Breast epithelium (tissue), 4 donors: Measurements from ENCODE around the gene CHSY1. TPM values are rescaled to one million over a fixed set of nuclear protein-coding genes. Genes with fewer than 3 reads are reported as not detected.

Source experiments
- DNase-seq, 2 donors: peaks; one replicate each; pipeline ENCODE4 v3.0.0-alpha.2; 2019; ENCODE audit warnings: low spot score in 2 of 2
- H3K27ac ChIP-seq, 2 donors: fragments of 200-600 bp; sonication (generic) in 1 of 2; one replicate each; pipeline ENCODE4 v1.5.1; 2016 to 2019; ENCODE audit warnings: mild to moderate bottlenecking in 1 of 2
- H3K27me3 ChIP-seq, 2 donors: fragments of 200-600 bp; sonication (generic) in 1 of 2; one replicate each; pipeline versions ENCODE4 v1.5.1 to v1.6.0; 2017 to 2019; ENCODE audit warnings: control low read depth in 1 of 2, mild to moderate bottlenecking in 1 of 2
- H3K36me3 ChIP-seq: fragments of 200-600 bp; one replicate; pipeline ENCODE4 v1.5.1; 2019
- H3K4me1 ChIP-seq, 2 donors: fragments of 200-600 bp; sonication (generic); one replicate each; pipeline ENCODE4 v1.5.1; 2016 to 2019; ENCODE audit warnings: control low read depth in 1 of 2
- H3K4me3 ChIP-seq, 3 donors: fragments of 200-600 bp; sonication (generic); 1 replicate in 2 of 3; 2 replicates in 1 of 3; pipeline ENCODE4 v1.5.1; 2016 to 2019; ENCODE audit warnings: mild to moderate bottlenecking in 3 of 3, moderate library complexity in 2 of 3
- H3K9me3 ChIP-seq, 2 donors: fragments of 200-600 bp; sonication (generic) in 1 of 2; one replicate each; pipeline ENCODE4 v1.5.1; 2016 to 2019; ENCODE audit warnings: control low read depth in 1 of 2
- CTCF ChIP-seq, 3 donors: fragments of 450-650 bp; IDR thresholded peaks; one replicate each; pipeline ENCODE4 v1.5.1; 2016 to 2017; ENCODE audit warnings: antibody characterized with exemption in 3 of 3, mild to moderate bottlenecking in 3 of 3, moderate library complexity in 3 of 3
- POLR2A ChIP-seq: fragments of 450-650 bp; IDR thresholded peaks from one replicate; pipeline ENCODE4 v1.6.1; 2016; ENCODE audit warnings: antibody characterized with exemption, mild to moderate bottlenecking, moderate library complexity
- POLR2AphosphoS5 ChIP-seq, 3 donors: sonication (generic); formaldehyde crosslinking; IDR thresholded peaks; one replicate each; pipeline ENCODE4 v1.6.1; 2017; ENCODE audit warnings: antibody characterized with exemption in 3 of 3
- intact Hi-C: fragments of 100-400 bp; cut with DNase I; formaldehyde crosslinking; loops from one replicate; pipeline ENCODE4 v1.15.1; 2023; ENCODE audit warnings: low total_unique reads
- total RNA-seq, 3 donors: library from RNA; depleted of rRNA; stranded (reverse); fragments of >200 nt; gene quantifications; one replicate each; pipeline ENCODE4 v1.1.0, GENCODE V29; 2016

CHSY1 gene
- total RNA-seq, 3 donors from 2014 or later, result 22.6 to 36.7 (median 33.4) TPM

GRCh38 chr15:101200181-101200580 is 51.7 kb downstream of the CHSY1 start:
- no peaks in the 10 kb centered on the region for H3K27me3 ChIP-seq
- peak in 1 of 3 donors; percentile 2 for TF ChIP-seq POLR2AphosphoS5 (IDR thresholded peaks at IDR 0.05)
- TF ChIP-seq POLR2A, result no peak
- no peak for TF ChIP-seq CTCF (IDR thresholded peaks at IDR 0.05)
- no peaks in the 10 kb centered on the region for H3K36me3 ChIP-seq
- intact Hi-C loops, result no loop called here
- DNase-seq, result no peak
- no peak overlapping the region for H3K4me3 ChIP-seq
- no peaks in the 10 kb centered on the region for H3K9me3 ChIP-seq
- peak overlapping the region; percentile 72 to 74 for H3K27ac ChIP-seq
- H3K4me1 ChIP-seq, result peaks cover 3 to 5% of the 10 kb centered on the region in 2 donors

GRCh38 chr15:101198800-101199199 is 53.0 kb downstream of the CHSY1 start:
- DNase-seq, result no peak
- no peak for TF ChIP-seq POLR2A
- no peak for TF ChIP-seq POLR2AphosphoS5 (IDR thresholded peaks at IDR 0.05)
- TF ChIP-seq CTCF (IDR thresholded peaks at IDR 0.05), result no peak
- Histone ChIP-seq H3K9me3 (no peaks in the 10 kb centered on the region), H3K36me3 (no peaks in the 10 kb centered on the region), H3K4me3 (peak overlapping the region in 1 of 3 donors; percentile 27), H3K27me3 (no peaks in the 10 kb centered on the region), H3K4me1 (peaks cover 11 to 19% of the 10 kb centered on the region in 2 donors), H3K27ac (peak overlapping the region; percentile 72 to 93)
- intact Hi-C loops, result no loop called here

- no peaks in the 10 kb centered on the region for H3K9me3 ChIP-seq
- no peaks in the 10 kb centered on the region for H3K27me3 ChIP-seq
- no peaks in the 10 kb centered on the region for H3K36me3 ChIP-seq
- peak overlapping the region; percentile 72 to 93 for H3K27ac ChIP-seq
- TF ChIP-seq POLR2AphosphoS5 (IDR thresholded peaks at IDR 0.05), result no peak
- no peak for TF ChIP-seq POLR2A
- TF ChIP-seq CTCF (IDR thresholded peaks at IDR 0.05), result no peak
- no peak overlapping the region for H3K4me3 ChIP-seq
- no peak for DNase-seq
- intact Hi-C loops, result no loop called here
- H3K4me1 ChIP-seq, result peaks cover 18 to 20% of the 10 kb centered on the region in 2 donors
Observed at GRCh38 chr15:101198031-101198575, 53.7 kb downstream of the CHSY1 start.

- TF ChIP-seq POLR2A (no peak), CTCF (IDR thresholded peaks at IDR 0.05) (no peak), POLR2AphosphoS5 (IDR thresholded peaks at IDR 0.05) (no peak)
- Histone ChIP-seq H3K36me3 (no peaks in the 10 kb centered on the region), H3K27me3 (no peaks in the 10 kb centered on the region), H3K4me3 (no peak overlapping the region), H3K4me1 (peaks cover 21 to 23% of the 10 kb centered on the region in 2 donors), H3K9me3 (no peaks in the 10 kb centered on the region), H3K27ac (peak overlapping the region; percentile 32 to 64)
- intact Hi-C loops, result no loop called here
- DNase-seq, result no peak
Observed at GRCh38 chr15:101194546-101195125, 57.2 kb downstream of the CHSY1 start.

GRCh38 chr15:101193806-101194545 is 57.9 kb downstream of the CHSY1 start:
- Histone ChIP-seq H3K9me3 (no peaks in the 10 kb centered on the region), H3K36me3 (no peaks in the 10 kb centered on the region), H3K4me1 (peaks cover 21 to 23% of the 10 kb centered on the region in 2 donors), H3K27me3 (no peaks in the 10 kb centered on the region), H3K4me3 (peak overlapping the region; percentile 2 to 54 (median 7)), H3K27ac (peak overlapping the region; percentile 64 to 89)
- no peak for TF ChIP-seq POLR2AphosphoS5 (IDR thresholded peaks at IDR 0.05)
- TF ChIP-seq CTCF (IDR thresholded peaks at IDR 0.05), result no peak
- no peak for TF ChIP-seq POLR2A
- intact Hi-C loops, result loop anchor here (1.0 kb wide), 1 partner anchor 23 kb away; no protein-coding TSS in a partner anchor
- no peak for DNase-seq
